DOHH2 (cell line): ENCODE measurements around the gene MRPL55.

Experiments used
- H3F3A ChIP-seq: fragments of 200-600 bp; sonication (generic), shearing (Covaris generic); 2 replicates; pipeline ENCODE4 v1.6.0; 2016; ENCODE audit warnings: antibody characterized with exemption, mild to moderate bottlenecking; ENCODE audit not compliant: control insufficient read depth, insufficient read depth
- H3K27ac ChIP-seq: fragments of 200-600 bp; sonication (generic); 2 replicates; pipeline ENCODE4 v1.5.1; 2014; ENCODE audit warnings: low read depth, mild to moderate bottlenecking, low read length, moderate library complexity
- H3K27me3 ChIP-seq: fragments of 200-600 bp; sonication (generic); 2 replicates; pipeline ENCODE4 v1.6.1; 2014; ENCODE audit warnings: mild to moderate bottlenecking, low read length, mixed read lengths; ENCODE audit not compliant: control insufficient read depth
- H3K36me3 ChIP-seq: fragments of 200-600 bp; sonication (generic); 2 replicates; pipeline ENCODE4 v1.6.1; 2014; ENCODE audit warnings: mild to moderate bottlenecking, low read length, moderate library complexity, mixed read lengths; ENCODE audit not compliant: control insufficient read depth
- H3K4me1 ChIP-seq: fragments of 200-600 bp; sonication (generic); 2 replicates; pipeline ENCODE4 v1.6.1; 2014; ENCODE audit warnings: mild to moderate bottlenecking, low read length, mixed read lengths; ENCODE audit not compliant: control insufficient read depth
- H3K4me2 ChIP-seq: fragments of 200-600 bp; sonication (generic); 2 replicates; pipeline ENCODE4 v1.6.0; 2014; ENCODE audit warnings: mild to moderate bottlenecking, low read length, moderate library complexity
- H3K4me3 ChIP-seq: fragments of 200-600 bp; sonication (generic); 2 replicates; pipeline ENCODE4 v1.5.1; 2014; ENCODE audit warnings: mild to moderate bottlenecking, low read length, mixed read lengths
- H3K79me2 ChIP-seq: fragments of 200-600 bp; sonication (generic); 2 replicates; pipeline ENCODE4 v1.6.1; 2014; ENCODE audit warnings: mild to moderate bottlenecking, low read length, mixed read lengths; ENCODE audit not compliant: control insufficient read depth
- H3K9me2 ChIP-seq: fragments of 200-600 bp; sonication (generic); replicated peaks from 2 replicates; pipeline ENCODE4 v1.6.1; 2014; ENCODE audit warnings: mild to moderate bottlenecking, low read length, mixed read lengths; ENCODE audit not compliant: control insufficient read depth
- H3K9me3 ChIP-seq: fragments of 200-600 bp; sonication (generic); 2 replicates; pipeline ENCODE4 v1.6.1; 2014; ENCODE audit warnings: antibody characterized with exemption, low read length, mixed read lengths; ENCODE audit not compliant: control insufficient read depth, insufficient read depth
- H4K20me1 ChIP-seq: fragments of 200-600 bp; sonication (generic); 2 replicates; pipeline ENCODE4 v1.6.0; 2014; ENCODE audit warnings: low read depth, mild to moderate bottlenecking, antibody characterized with exemption, low read length, moderate library complexity; ENCODE audit not compliant: control insufficient read depth, insufficient read depth
- CTCF ChIP-seq: fragments of 200-600 bp; sonication (generic); IDR thresholded peaks from one replicate; pipeline ENCODE4 v1.5.1; 2014; ENCODE audit warnings: antibody characterized with exemption, mild to moderate bottlenecking, low read depth, low read length; ENCODE audit not compliant: poor library complexity, severe bottlenecking
- EZH2phosphoT487 ChIP-seq: fragments of 200-600 bp; sonication (generic); IDR thresholded peaks from 2 replicates; pipeline ENCODE4 v1.6.1; 2017; ENCODE audit warnings: borderline replicate concordance, mild to moderate bottlenecking, antibody characterized with exemption, low read length, moderate library complexity, mixed read lengths

Gene MRPL55

GRCh38 chr1:228068359-228068758 lies 40.7 kb downstream of the MRPL55 start:
- H3K9me2 ChIP-seq, result no peaks in the 10 kb centered on the region
- H3K4me3 ChIP-seq, result no peak overlapping the region
- H3K27ac ChIP-seq, result no peak overlapping the region
- H4K20me1 ChIP-seq, result no peaks in the 10 kb centered on the region
- TF ChIP-seq CTCF (no peak), EZH2phosphoT487 (no peak)
- H3K27me3 ChIP-seq, result 0 out of 2 replicates have a peak, but pooled peaks cover 3% of the 10 kb centered on the region
- no peaks in the 10 kb centered on the region for H3K9me3 ChIP-seq
- H3K4me1 ChIP-seq, result no peaks in the 10 kb centered on the region
- no peak overlapping the region for H3K4me2 ChIP-seq
- no peaks in the 10 kb centered on the region for H3F3A ChIP-seq
- H3K79me2 ChIP-seq, result no peaks in the 10 kb centered on the region
- no peaks in the 10 kb centered on the region for H3K36me3 ChIP-seq

GRCh38 chr1:228066891-228067654 lies 42.0 kb downstream of the MRPL55 start:
- no peak overlapping the region for H3K4me2 ChIP-seq
- no peak for TF ChIP-seq CTCF
- TF ChIP-seq EZH2phosphoT487, result no peak
- H3K4me3 ChIP-seq, result no peak overlapping the region
- no peaks in the 10 kb centered on the region for H3F3A ChIP-seq
- H3K36me3 ChIP-seq, result no peaks in the 10 kb centered on the region
- no peaks in the 10 kb centered on the region for H3K9me3 ChIP-seq
- H3K27ac ChIP-seq, result no peak overlapping the region
- no peaks in the 10 kb centered on the region for H4K20me1 ChIP-seq
- H3K4me1 ChIP-seq, result no peaks in the 10 kb centered on the region
- no peaks in the 10 kb centered on the region for H3K79me2 ChIP-seq
- H3K27me3 ChIP-seq, result no peaks in the 10 kb centered on the region
- H3K9me2 ChIP-seq, result no peaks in the 10 kb centered on the region

GRCh38 chr1:228066416-228066815 lies 42.7 kb downstream of the MRPL55 start:
- H3K9me3 ChIP-seq, result no peaks in the 10 kb centered on the region
- H3K9me2 ChIP-seq, result no peaks in the 10 kb centered on the region
- no peaks in the 10 kb centered on the region for H4K20me1 ChIP-seq
- no peak for TF ChIP-seq CTCF
- no peak for TF ChIP-seq EZH2phosphoT487
- H3K4me3 ChIP-seq, result no peak overlapping the region
- no peaks in the 10 kb centered on the region for H3K79me2 ChIP-seq
- H3K4me1 ChIP-seq, result no peaks in the 10 kb centered on the region
- H3F3A ChIP-seq, result no peaks in the 10 kb centered on the region
- no peaks in the 10 kb centered on the region for H3K27me3 ChIP-seq
- no peak overlapping the region for H3K27ac ChIP-seq
- H3K36me3 ChIP-seq, result no peaks in the 10 kb centered on the region
- no peak overlapping the region for H3K4me2 ChIP-seq
